Spleen (tissue), 11 donors: ENCODE measurements around the gene SLC6A18. TPM values are rescaled to one million over a fixed set of nuclear protein-coding genes. Genes with fewer than 3 reads are reported as not detected.

Source experiments
- DNase-seq: peaks from one replicate; pipeline ENCODE4 v3.0.0-alpha.2; 2020
- H3K27ac ChIP-seq, 8 donors: fragments of 200-600 bp; sonication (generic) in 7 of 8; 1 replicate in 4 of 8; 2 replicates in 4 of 8; pipeline versions ENCODE4 v1.5.0 to v1.8.0; 2016 to 2021; ENCODE audit warnings: inconsistent platforms in 4 of 8, mild to moderate bottlenecking in 4 of 8, moderate library complexity in 1 of 8
- H3K27me3 ChIP-seq, 7 donors: fragments of 200-600 bp; sonication (generic) in 6 of 7; replicated peaks in 1 of 7; 1 replicate in 4 of 7; 2 replicates in 3 of 7; pipeline versions ENCODE4 v1.5.0 to v1.8.0; 2016 to 2021; ENCODE audit warnings: inconsistent platforms in 3 of 7, mild to moderate bottlenecking in 1 of 7
- H3K36me3 ChIP-seq, 6 donors: fragments of 200-600 bp; sonication (generic) in 5 of 6; 1 replicate in 4 of 6; 2 replicates in 2 of 6; pipeline versions ENCODE4 v1.5.0 to v1.8.0; 2016 to 2021; ENCODE audit warnings: inconsistent platforms in 2 of 6
- H3K4me1 ChIP-seq, 6 donors: fragments of 200-600 bp; sonication (generic) in 5 of 6; 1 replicate in 3 of 6; 2 replicates in 3 of 6; pipeline versions ENCODE4 v1.5.0 to v1.8.0; 2016 to 2021; ENCODE audit warnings: inconsistent platforms in 3 of 6
- H3K4me3 ChIP-seq, 8 donors: fragments of 200-600 bp; sonication (generic) in 7 of 8; 1 replicate in 4 of 8; 2 replicates in 4 of 8; pipeline versions ENCODE4 v1.5.0 to v1.8.0; 2016 to 2021; ENCODE audit warnings: inconsistent platforms in 4 of 8, mild to moderate bottlenecking in 4 of 8, moderate library complexity in 2 of 8
- H3K9me3 ChIP-seq, 8 donors: fragments of 200-600 bp; sonication (generic) in 7 of 8; 1 replicate in 4 of 8; 2 replicates in 4 of 8; pipeline versions ENCODE4 v1.5.0 to v1.8.0; 2016 to 2021; ENCODE audit warnings: inconsistent platforms in 4 of 8
- CTCF ChIP-seq, 11 experiments: fragments of 200-600 bp in 7 of 11; fragments of 450-650 bp in 4 of 11; sonication (generic) in 4 of 11; IDR thresholded peaks in 8 of 11; conservative IDR thresholded peaks in 3 of 11; 1 replicate in 7 of 11; 2 replicates in 4 of 11; pipeline versions ENCODE4 v1.4.0 to v1.8.0; 2016 to 2021; ENCODE audit warnings: antibody characterized with exemption in 11 of 11, inconsistent platforms in 4 of 11, mild to moderate bottlenecking in 1 of 11
- POLR2A ChIP-seq, 3 donors: fragments of 450-650 bp; IDR thresholded peaks; one replicate each; pipeline ENCODE4 v1.5.1; 2017; ENCODE audit warnings: antibody characterized with exemption in 3 of 3, mild to moderate bottlenecking in 1 of 3
- POLR2AphosphoS5 ChIP-seq, 3 donors: sonication (generic); formaldehyde crosslinking; IDR thresholded peaks; one replicate each; pipeline ENCODE4 v1.5.1; 2017; ENCODE audit warnings: antibody characterized with exemption in 3 of 3
- WGBS, 5 donors: extraction: QIAGEN DNeasy Blood & Tissue Kit in 3 of 5; methylation state at CpG; one replicate each; pipeline versions ENCODE4 v1.1.5 to v1.1.7; 2013 to 2018; 5-methylcytosine and 5-hydroxymethylcytosine counted together
- intact Hi-C: fragments of 100-400 bp; cut with DNase I; formaldehyde crosslinking; loops from one replicate; pipeline ENCODE4 v1.15.0; 2023; ENCODE audit warnings: low total_unique reads
- polyA plus RNA-seq, 3 donors: library from polyadenylated mRNA; stranded (reverse); fragments of 200-250 nt; gene quantifications; one replicate each; pipeline ENCODE4 v1.2.1, GENCODE V29; 2013
- total RNA-seq, 7 donors: library from RNA; depleted of rRNA in 3 of 7; stranded (reverse); fragments of >200 nt in 3 of 7; fragmentation: NEBNext Ultra II Directional in 4 of 7; extraction: Animal tissue kit (Norgen Biotek cat#: 25700) in 4 of 7; gene quantifications; one replicate each; pipeline versions ENCODE4 v1.1.0 to v1.2.1, GENCODE V29; 2016 to 2021
- donor health status: healthy with polysubstance abuse.
- donor health status: DM: no; HTN: no; CAD: no; lungs with moderate emphysema.
- donor health status: DM: no; HTN: no; CAD: no.
- donor health status: Bipolar disorder and iron deficiency.
- donor health status: healthy.
- donor health status: DM: no; HTN: no; CAD: no.
- donor health status: DM: yes; HTN: yes; CAD: no.

SLC6A18 gene
- total and polyA plus RNA-seq, 10 donors: not detected

DNA sequence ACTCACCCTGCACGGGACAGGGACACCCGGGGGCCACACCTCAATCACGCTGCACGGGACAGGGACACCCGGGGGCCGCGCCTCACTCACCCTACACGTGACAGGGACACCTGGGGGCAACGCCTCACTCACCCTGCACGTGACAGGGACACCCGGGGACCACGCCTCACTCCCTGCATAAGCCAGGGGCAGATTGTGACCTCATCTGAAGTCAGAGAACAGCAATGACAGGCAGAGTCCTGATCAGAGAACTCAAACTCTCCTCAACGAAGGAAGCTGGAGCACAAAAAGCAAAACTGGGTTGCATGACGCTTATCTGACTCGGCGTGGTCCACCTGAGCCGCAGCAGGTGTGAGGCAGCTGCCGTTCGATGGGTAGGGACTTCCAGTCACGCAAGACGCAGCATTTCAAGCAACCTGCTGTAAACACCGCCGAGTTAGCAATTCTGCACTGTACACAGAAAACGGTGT is 66.5 kb downstream of the SLC6A18 start:
- Histone ChIP-seq H3K27ac (no peak overlapping the region), H3K4me1 (peaks cover 0 to 23% (median 16%) of the 10 kb centered on the region in 6 donors), H3K36me3 (no peaks in the 10 kb centered on the region), H3K9me3 (peaks cover 0 to 13% (median 6%) of the 10 kb centered on the region in 8 donors), H3K27me3 (peaks cover 0 to 65% (median 37%) of the 10 kb centered on the region in 7 donors), H3K4me3 (no peak overlapping the region)
- TF ChIP-seq POLR2A (IDR thresholded peaks at IDR 0.05) (no peak), CTCF (IDR thresholded peaks at IDR 0.05 in 8 of 11, conservative IDR thresholded peaks at IDR 0.05 in 3 of 11) (no peak), POLR2AphosphoS5 (IDR thresholded peaks at IDR 0.05) (no peak)
- WGBS, 5 donors: 83 to 89% (median 87%) methylated on average over 24 of the region's 24 CpGs
- intact Hi-C loops: no loop called here
- DNase-seq: peak; percentile 56

GRCh38 chr5:1292139-1292538 is 67.0 kb downstream of the SLC6A18 start:
- peak; percentile 36 for DNase-seq
- Histone ChIP-seq H3K4me1 (peaks cover 0 to 23% (median 16%) of the 10 kb centered on the region in 6 donors), H3K9me3 (peaks cover 0 to 13% (median 6%) of the 10 kb centered on the region in 8 donors), H3K27ac (no peak overlapping the region), H3K4me3 (no peak overlapping the region), H3K36me3 (no peaks in the 10 kb centered on the region), H3K27me3 (peaks cover 0 to 70% (median 37%) of the 10 kb centered on the region in 7 donors)
- TF ChIP-seq CTCF (IDR thresholded peaks at IDR 0.05 in 8 of 11, conservative IDR thresholded peaks at IDR 0.05 in 3 of 11) (no peak), POLR2AphosphoS5 (IDR thresholded peaks at IDR 0.05) (no peak), POLR2A (IDR thresholded peaks at IDR 0.05) (no peak)
- intact Hi-C loops: no loop called here
- WGBS, 5 donors: 72 to 82% (median 81%) methylated on average over 6 of the region's 6 CpGs

GRCh38 chr5:1292846-1293415 is 67.8 kb downstream of the SLC6A18 start:
- no peak overlapping the region for H3K27ac ChIP-seq
- no peak overlapping the region for H3K4me3 ChIP-seq
- DNase-seq: peak; percentile 70
- TF ChIP-seq POLR2A (IDR thresholded peaks at IDR 0.05): no peak
- TF ChIP-seq POLR2AphosphoS5 (IDR thresholded peaks at IDR 0.05): no peak
- TF ChIP-seq CTCF (IDR thresholded peaks at IDR 0.05 in 8 of 11, conservative IDR thresholded peaks at IDR 0.05 in 3 of 11): no peak
- peaks cover 0 to 73% (median 37%) of the 10 kb centered on the region in 7 donors for H3K27me3 ChIP-seq
- no peaks in the 10 kb centered on the region for H3K36me3 ChIP-seq
- peaks cover 0 to 23% (median 16%) of the 10 kb centered on the region in 6 donors for H3K4me1 ChIP-seq
- intact Hi-C loops: no loop called here
- 88 to 96% (median 91%) methylated on average over 22 to 30 of the region's 30 CpGs for WGBS, 5 donors
- peaks cover 0 to 10% (median 6%) of the 10 kb centered on the region in 8 donors for H3K9me3 ChIP-seq

DNA sequence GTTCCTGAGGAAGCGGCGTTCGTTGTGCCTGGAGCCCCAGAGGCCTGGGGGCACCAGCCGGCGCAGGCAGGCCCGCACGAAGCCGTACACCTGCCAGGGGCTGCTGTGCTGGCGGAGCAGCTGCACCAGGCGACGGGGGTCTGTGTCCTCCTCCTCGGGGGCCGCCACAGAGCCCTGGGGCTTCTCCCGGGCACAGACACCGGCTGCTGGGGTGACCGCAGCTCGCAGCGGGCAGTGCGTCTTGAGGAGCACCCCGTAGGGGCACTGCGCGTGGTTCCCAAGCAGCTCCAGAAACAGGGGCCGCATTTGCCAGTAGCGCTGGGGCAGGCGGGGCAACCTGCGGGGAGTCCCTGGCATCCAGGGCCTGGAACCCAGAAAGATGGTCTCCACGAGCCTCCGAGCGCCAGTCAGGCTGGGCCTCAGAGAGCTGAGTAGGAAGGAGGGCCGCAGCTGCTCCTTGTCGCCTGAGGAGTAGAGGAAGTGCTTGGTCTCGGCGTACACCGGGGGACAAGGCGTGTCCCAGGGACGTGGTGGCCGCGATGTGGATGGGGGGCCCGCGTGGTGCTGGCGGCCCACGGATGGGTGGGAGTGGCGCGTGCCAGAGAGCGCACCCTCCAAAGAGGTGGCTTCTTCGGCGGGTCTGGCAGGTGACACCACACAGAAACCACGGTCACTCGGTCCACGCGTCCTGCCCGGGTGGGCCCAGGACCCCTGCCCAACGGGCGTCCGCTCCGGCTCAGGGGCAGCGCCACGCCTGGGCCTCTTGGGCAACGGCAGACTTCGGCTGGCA is 68.4 kb downstream of the SLC6A18 start:
- DNase-seq: peak; percentile 72
- H3K4me1 ChIP-seq: peaks cover 0 to 23% (median 16%) of the 10 kb centered on the region in 6 donors
- peaks cover 0 to 3% (median under 1%) of the 10 kb centered on the region in 8 donors for H3K9me3 ChIP-seq
- H3K27me3 ChIP-seq: peaks cover 0 to 75% (median 37%) of the 10 kb centered on the region in 7 donors
- TF ChIP-seq POLR2A (IDR thresholded peaks at IDR 0.05): no peak
- no peak for TF ChIP-seq POLR2AphosphoS5 (IDR thresholded peaks at IDR 0.05)
- TF ChIP-seq CTCF (IDR thresholded peaks at IDR 0.05 in 8 of 11, conservative IDR thresholded peaks at IDR 0.05 in 3 of 11): no peak
- peak overlapping the region in 1 of 8 donors; percentile 66 for H3K4me3 ChIP-seq
- H3K27ac ChIP-seq: no peak overlapping the region
- WGBS, 5 donors: 90 to 95% (median 93%) methylated on average over 33 to 60 of the region's 60 CpGs
- intact Hi-C loops: no loop called here
- no peaks in the 10 kb centered on the region for H3K36me3 ChIP-seq
